Calu3 (cell line): ENCODE results near the gene KLF6. TPM values are rescaled to one million over a fixed set of nuclear protein-coding genes. Genes with fewer than 3 reads are reported as not detected.

Experiments used
- BruUV-seq: library from RNA; stranded (reverse); fragments of 400-500 nt; replicated peaks from 2 replicates; lab custom pipeline; 2021; lab: Mats Ljungman, UMichigan
- CTCF ChIA-PET: fragments of 300-600 bp; sonication (Branson Sonifier 250); formaldehyde crosslinking; loops from one replicate; lab custom pipeline; 2022; ENCODE audit warnings: antibody characterized with exemption; lab: Charles Lee
- DNase-seq: peaks from one replicate; pipeline ENCODE4 v3.0.0; 2022
- H3K27ac Mint-ChIP-seq: one replicate; pipeline ENCODE4 v1.8.0; 2022; ENCODE audit warnings: mixed read lengths; ENCODE audit not compliant: unreplicated experiment
- H3K27me3 Mint-ChIP-seq: one replicate; pipeline ENCODE4 v1.8.0; 2022; ENCODE audit warnings: mixed read lengths; ENCODE audit not compliant: unreplicated experiment
- H3K36me3 Mint-ChIP-seq: one replicate; pipeline ENCODE4 v1.8.0; 2022; ENCODE audit warnings: mild to moderate bottlenecking, moderate library complexity, mixed read lengths; ENCODE audit not compliant: insufficient read depth, unreplicated experiment
- H3K4me1 Mint-ChIP-seq: one replicate; pipeline ENCODE4 v1.8.0; 2022; ENCODE audit warnings: mild to moderate bottlenecking, low read depth, mixed read lengths; ENCODE audit not compliant: unreplicated experiment
- H3K4me3 Mint-ChIP-seq: one replicate; pipeline ENCODE4 v1.8.0; 2022; ENCODE audit warnings: mild to moderate bottlenecking, low read depth, moderate library complexity, mixed read lengths; ENCODE audit not compliant: unreplicated experiment
- H3K9me3 Mint-ChIP-seq: one replicate; pipeline ENCODE4 v1.8.0; 2022; ENCODE audit warnings: low read depth, mixed read lengths; ENCODE audit not compliant: unreplicated experiment
- CTCF ChIP-seq: fragments of 200-600 bp; IDR thresholded peaks from one replicate; pipeline ENCODE4 v1.8.0; 2022; ENCODE audit warnings: antibody characterized with exemption; ENCODE audit not compliant: unreplicated experiment
- intact Hi-C: fragments of 100-400 bp; cut with micrococcal nuclease; formaldehyde crosslinking; loops from one replicate; pipeline ENCODE4 v1.10.0; 2022; ENCODE audit not compliant: unreplicated experiment
- total RNA-seq: library from RNA; stranded (reverse); gene quantifications from 2 replicates; pipeline ENCODE4 v1.2.3, GENCODE V29; 2022

The KLF6 gene
- total RNA-seq, 1 experiment from 2014 or later: 140 TPM

- H3K36me3 Mint-ChIP-seq: peaks cover 89% of the 10 kb centered on the region
- DNase-seq: peak; percentile 64
- intact Hi-C loops: loop anchor here (2.0 to 10.0 kb wide), 3 partner anchors 104 to 892 kb away; no protein-coding TSS in a partner anchor
- no peak for TF ChIP-seq CTCF
- BruUV-seq: no TSS peak
- peak overlapping the region; percentile 100 for H3K27ac Mint-ChIP-seq
- peaks cover 14% of the 10 kb centered on the region for H3K27me3 Mint-ChIP-seq
- H3K4me1 Mint-ChIP-seq: peaks cover 53% of the 10 kb centered on the region
- no peaks in the 10 kb centered on the region for H3K9me3 Mint-ChIP-seq
- H3K4me3 Mint-ChIP-seq: peak overlapping the region; percentile 98
- CTCF ChIA-PET: interaction anchor here (0.7 to 1.3 kb wide), 4 partner anchors 22 to 103 kb away, joined by 3 to 5 read pairs (median 4); no protein-coding TSS in a partner anchor
Observed at GRCh38 chr10:3783316-3783681, 1.7 kb downstream of the KLF6 start.

DNA sequence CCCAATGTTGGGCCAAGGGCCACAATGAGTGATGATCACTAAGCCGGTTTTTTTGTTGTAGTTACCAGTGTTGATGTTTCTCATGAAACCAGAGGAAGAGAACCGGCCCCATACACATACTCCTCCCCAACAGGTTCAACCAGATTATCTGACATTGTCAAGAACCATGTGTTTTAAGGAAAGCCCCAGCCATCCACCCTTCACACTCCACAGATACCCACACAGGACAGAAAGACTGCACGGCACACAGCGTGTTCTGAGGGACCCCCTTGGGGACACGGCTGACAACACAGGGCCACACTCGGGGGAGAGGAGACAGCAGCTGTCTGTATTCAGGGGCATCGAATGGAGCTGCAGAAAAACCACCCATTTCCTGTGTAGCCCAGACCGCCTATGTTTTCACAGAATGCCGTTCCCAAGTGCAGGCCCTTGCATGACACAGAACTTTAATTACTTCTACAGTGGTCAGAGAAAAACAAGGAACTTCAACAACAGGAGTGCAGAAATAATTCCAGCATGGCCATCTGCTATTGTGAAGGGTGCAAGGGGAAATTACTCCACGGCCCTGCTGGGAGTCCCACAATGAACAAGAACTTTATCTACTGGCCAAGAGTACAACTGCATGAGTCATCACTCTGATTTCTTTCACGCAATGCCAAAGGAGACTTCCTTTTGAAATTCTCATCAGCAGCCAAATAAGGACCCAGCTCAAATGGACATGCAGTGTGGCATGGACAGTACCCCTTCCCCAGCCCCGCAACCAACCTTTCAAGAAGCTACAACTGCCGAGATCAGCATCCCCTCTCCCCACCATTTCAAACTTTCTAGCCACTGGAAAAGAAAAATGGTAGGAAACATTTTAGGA, 2.3 kb downstream of the KLF6 start:
- Mint-ChIP-seq H3K27ac (peak overlapping the region; percentile 100), H3K9me3 (no peaks in the 10 kb centered on the region), H3K36me3 (peaks cover 95% of the 10 kb centered on the region), H3K4me3 (peak overlapping the region; percentile 98), H3K27me3 (peaks cover 14% of the 10 kb centered on the region), H3K4me1 (peaks cover 47% of the 10 kb centered on the region)
- intact Hi-C loops: loop anchor here (1.0 to 10.0 kb wide), 4 partner anchors 70 to 892 kb away; no protein-coding TSS in a partner anchor
- TSS peak; percentile 23 for BruUV-seq
- TF ChIP-seq CTCF: no peak
- CTCF ChIA-PET: interaction anchor here (0.9 to 1.3 kb wide), 4 partner anchors 23 to 103 kb away, joined by 3 to 4 read pairs (median 4); no protein-coding TSS in a partner anchor
- peak; percentile 71 for DNase-seq

DNA sequence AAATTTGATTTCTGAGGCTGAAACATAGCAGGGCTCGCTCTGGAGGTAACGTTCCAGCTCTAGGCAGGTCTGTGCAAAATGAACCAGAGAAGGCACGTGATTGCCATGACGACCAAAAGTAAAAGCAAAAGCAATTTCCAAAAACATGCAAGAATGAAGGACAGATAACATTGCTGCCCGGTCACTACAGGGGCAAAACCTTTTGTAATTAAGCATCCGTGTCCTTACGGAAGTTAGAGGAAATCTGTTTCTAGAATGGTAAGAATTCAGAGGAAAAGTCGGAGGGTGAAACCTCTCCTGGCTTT, 2.9 kb downstream of the KLF6 start:
- peak overlapping the region; percentile 98 for H3K4me3 Mint-ChIP-seq
- TF ChIP-seq CTCF: no peak
- peaks cover 14% of the 10 kb centered on the region for H3K27me3 Mint-ChIP-seq
- H3K36me3 Mint-ChIP-seq: peaks cover 100% of the 10 kb centered on the region
- peaks cover 44% of the 10 kb centered on the region for H3K4me1 Mint-ChIP-seq
- intact Hi-C loops: loop anchor here (1.0 to 10.0 kb wide), 4 partner anchors 70 to 893 kb away; no protein-coding TSS in a partner anchor
- CTCF ChIA-PET: interaction anchor here (1.2 to 1.3 kb wide), 2 partner anchors 23 to 28 kb away, joined by 3 to 4 read pairs; no protein-coding TSS in a partner anchor
- DNase-seq: no peak
- no TSS peak for BruUV-seq
- peak overlapping the region; percentile 100 for H3K27ac Mint-ChIP-seq
- no peaks in the 10 kb centered on the region for H3K9me3 Mint-ChIP-seq

DNA sequence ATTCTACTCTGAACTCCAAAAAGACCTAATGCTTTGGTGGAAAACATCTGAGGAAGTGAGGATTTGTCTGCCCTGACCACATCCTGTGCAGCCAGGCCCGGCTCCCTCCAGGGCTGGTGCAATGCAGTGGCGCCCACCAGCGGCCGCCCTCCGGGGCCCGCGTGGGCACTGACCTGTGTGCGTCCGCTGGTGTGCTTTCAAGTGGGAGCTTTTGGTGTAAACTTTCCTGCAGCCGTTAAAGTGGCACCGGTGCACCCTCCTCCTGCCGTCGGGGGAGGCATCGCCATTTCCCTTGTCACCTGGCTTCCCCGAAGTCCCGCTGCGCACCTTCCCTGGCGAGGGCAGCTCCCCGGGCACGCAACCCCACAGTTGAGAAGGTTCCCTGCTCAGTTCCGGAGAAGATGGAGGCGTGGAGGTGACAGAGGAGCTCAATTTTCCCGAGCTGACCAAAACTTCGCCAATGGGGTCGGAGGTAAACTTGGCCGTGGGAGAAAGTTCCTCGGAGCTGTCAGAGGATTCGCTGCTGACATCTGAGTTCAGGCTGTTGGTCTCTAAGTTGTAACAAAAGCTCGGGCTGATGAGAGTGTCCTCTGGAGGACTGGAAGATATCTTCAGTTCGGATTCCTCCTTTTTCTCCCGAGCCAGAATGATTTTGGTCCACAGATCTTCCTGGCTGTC, 3.4 kb downstream of the KLF6 start:
- DNase-seq: no peak
- Mint-ChIP-seq H3K9me3 (no peaks in the 10 kb centered on the region), H3K27ac (peak overlapping the region; percentile 100), H3K4me1 (peaks cover 44% of the 10 kb centered on the region), H3K36me3 (peaks cover 100% of the 10 kb centered on the region), H3K27me3 (peaks cover 14% of the 10 kb centered on the region), H3K4me3 (peak overlapping the region; percentile 98)
- intact Hi-C loops: loop anchor here (1.0 to 10.0 kb wide), 4 partner anchors 71 to 893 kb away; no protein-coding TSS in a partner anchor
- no TSS peak for BruUV-seq
- TF ChIP-seq CTCF: peak; percentile 27
- CTCF ChIA-PET: interaction anchor here (1.2 kb wide), 1 partner anchor 28 kb away, joined by 4 read pairs; no protein-coding TSS in a partner anchor
